ENCODE measurements around the gene ESR2. TPM values are rescaled to one million over a fixed set of nuclear protein-coding genes. Genes with fewer than 3 reads are reported as not detected.

ESR2 gene
- total and polyA plus RNA-seq, 2 of the 8 experiments (the other 6 are each of a cell fraction or from before 2014, with no cell fraction given) = 0.19 to 0.23 TPM

DNA sequence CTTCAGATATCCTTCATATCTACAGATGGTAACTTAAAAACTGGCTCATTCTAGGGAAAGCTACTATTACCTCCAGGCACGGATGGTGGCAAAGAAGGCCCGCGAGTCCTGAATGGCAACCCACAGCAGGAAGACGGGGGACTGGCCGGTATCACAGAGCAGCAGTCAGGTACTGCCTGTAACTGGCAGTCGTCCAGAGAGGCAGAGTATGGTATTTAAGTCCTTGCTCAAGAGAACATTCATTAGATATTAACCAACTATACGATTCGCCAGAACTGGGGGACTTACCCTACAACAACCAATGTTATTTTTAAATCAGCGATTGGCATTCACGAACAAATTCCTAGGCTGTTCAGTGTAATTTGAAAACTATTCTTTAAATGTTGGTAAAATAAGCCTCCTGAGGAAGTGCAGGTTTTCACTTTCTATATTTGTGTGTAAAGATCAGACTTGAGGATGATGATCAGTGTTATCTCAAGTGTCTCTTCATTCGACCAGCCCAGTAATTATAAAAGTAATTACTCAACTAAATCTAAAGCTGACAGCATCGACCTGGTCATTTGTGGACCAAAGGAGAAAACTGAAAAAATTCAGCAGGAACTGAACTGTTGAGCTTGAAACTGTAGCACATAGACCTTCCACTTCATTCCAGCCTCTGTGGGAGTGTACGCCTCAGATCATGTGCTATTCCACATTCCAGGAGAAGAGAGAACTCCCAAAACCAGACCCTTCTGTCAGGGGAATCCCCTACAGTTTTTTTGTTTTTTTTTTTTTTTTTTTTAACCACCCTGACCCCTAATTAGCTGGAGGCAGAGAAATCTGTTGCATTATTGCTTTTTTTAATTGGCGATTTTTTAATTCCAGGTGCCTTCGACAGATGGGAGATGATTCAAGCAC, 75.6 kb downstream of the ESR2 start:
- no peak for DNase-seq (ENCODE audit: low read depth in 1 of 2, low spot score in 2 of 2)
- no peaks in the 10 kb centered on the region for H3K9me3 ChIP-seq (ENCODE audit: insufficient read depth in 2 of 2, low read depth in 1 of 2, low read length in 1 of 2)
- no peak overlapping the region for H4K91ac ChIP-seq (replicated peaks; ENCODE audit: insufficient read length, low read length)
- H3K9ac ChIP-seq (replicated peaks in 1 of 4; ENCODE audit: extremely low read depth in 1 of 4, low read depth in 3 of 4, low read length in 3 of 4) = no peak overlapping the region
- no peak for FAIRE-seq
- H4K20me1 ChIP-seq (replicated peaks in 1 of 2; ENCODE audit: control insufficient read depth in 1 of 2, insufficient read depth in 2 of 2, low read length in 2 of 2) = peaks cover 2 to 3% of the 10 kb centered on the region in 2 experiments
- peaks cover 13 to 72% (median 47%) of the 10 kb centered on the region in 4 experiments for H3K36me3 ChIP-seq (ENCODE audit: control insufficient read depth in 2 of 4, insufficient read depth in 4 of 4, low read length in 3 of 4)
- ChIA-PET CTCF (ENCODE audit: partially characterized antibody) (interaction anchor here (0.6 to 1.9 kb wide), 8 partner anchors 9 to 580 kb away, joined by 3 to 6 read pairs (median 4); no protein-coding TSS in a partner anchor), POLR2A (ENCODE audit: partially characterized antibody) (no interaction called here)
- no peak overlapping the region for H3K23ac ChIP-seq (ENCODE audit: insufficient read length)
- no peak overlapping the region for H4K8ac ChIP-seq (ENCODE audit: extremely low read depth, insufficient read depth, low read length)
- no peak overlapping the region for H2BK20ac ChIP-seq (ENCODE audit: low read length)
- H3K4ac ChIP-seq (replicated peaks; ENCODE audit: insufficient read length, low read depth, low read length) = no peak overlapping the region
- no peak overlapping the region for H2BK5ac ChIP-seq (ENCODE audit: low read depth, low read length)
- no peak for TF ChIP-seq SRF (IDR thresholded peaks at IDR 0.05; ENCODE audit: low read depth, low read length)
- TF ChIP-seq MAFK (IDR thresholded peaks at IDR 0.05; ENCODE audit: low read depth, low read length) = no peak
- no peak for TF ChIP-seq SP2 (IDR thresholded peaks at IDR 0.05; ENCODE audit: low read length)
- TF ChIP-seq FOSL1 (IDR thresholded peaks at IDR 0.05; ENCODE audit: insufficient read depth, low read depth, low read length) = no peak
- no peak for TF ChIP-seq TCF12 (IDR thresholded peaks at IDR 0.05; ENCODE audit: low read depth, low read length)
- no peak for TF ChIP-seq JUND (IDR thresholded peaks at IDR 0.05; ENCODE audit: low read length)
- TF ChIP-seq POLR2A (IDR thresholded peaks at IDR 0.05; ENCODE audit: control extremely low read depth in 1 of 2, low read depth in 2 of 2, low read length in 2 of 2) = no peak
- no peak overlapping the region for H2AK5ac ChIP-seq (ENCODE audit: low read depth, low read length)
- WGBS, 2 experiments (ENCODE audit: extremely low coverage in 1 of 2, insufficient coverage in 1 of 2, insufficient read length in 1 of 2, insufficient replicate concordance in 2 of 2, low coverage in 1 of 2, low lambda C conversion rate in 2 of 2, missing lambda C conversion rate in 1 of 2) = 91% methylated on average over 15 of the region's 15 CpGs; no CpG with 5 or more reads in 1 of the 2 experiments
- H3K4me3 ChIP-seq (ENCODE audit: extremely low read depth in 1 of 4, insufficient read depth in 2 of 4, low read depth in 3 of 4, low read length in 4 of 4) = no peak overlapping the region
- no peak overlapping the region for H3K27ac ChIP-seq (ENCODE audit: low read depth, low read length)
- H4K5ac ChIP-seq (ENCODE audit: insufficient read length, low read depth, low read length) = no peak overlapping the region
- H3K79me1 ChIP-seq (ENCODE audit: low read depth, low read length) = no peaks in the 10 kb centered on the region
- H2BK15ac ChIP-seq (ENCODE audit: low read length) = no peak overlapping the region
- H2BK12ac ChIP-seq (ENCODE audit: low read depth, low read length) = no peak overlapping the region
- no peak overlapping the region for H2BK120ac ChIP-seq (replicated peaks; ENCODE audit: low read depth, low read length)
- no peak overlapping the region for H2AFZ ChIP-seq (ENCODE audit: low read length)
- H3K4me2 ChIP-seq (ENCODE audit: insufficient read depth in 1 of 2, low read depth in 2 of 2, low read length in 2 of 2) = no peak overlapping the region
- H3K14ac ChIP-seq (ENCODE audit: insufficient read length) = no peak overlapping the region
- H3K56ac ChIP-seq (replicated peaks; ENCODE audit: insufficient read length, low read depth, low read length) = no peak overlapping the region
- no peak overlapping the region for H3K18ac ChIP-seq (ENCODE audit: extremely low read depth, low read length)
- H3K4me1 ChIP-seq (replicated peaks in 1 of 4; ENCODE audit: control insufficient read depth in 3 of 4, insufficient read depth in 4 of 4, low read length in 3 of 4) = no peaks in the 10 kb centered on the region
- no peaks in the 10 kb centered on the region for H3K23me2 ChIP-seq (ENCODE audit: low read depth, low read length)
- H3K27me3 ChIP-seq (replicated peaks in 1 of 4; ENCODE audit: control insufficient read depth in 3 of 4, extremely low read depth in 1 of 4, insufficient read depth in 3 of 4, low read length in 3 of 4) = no peaks in the 10 kb centered on the region
- H3K79me2 ChIP-seq (ENCODE audit: control insufficient read depth in 1 of 2, insufficient read depth in 2 of 2, low read length in 2 of 2) = no peaks in the 10 kb centered on the region
